HepG2 (cell line): ENCODE data around the gene LAMA5. TPM values are rescaled to one million over a fixed set of nuclear protein-coding genes. Genes with fewer than 3 reads are reported as not detected.

ENCODE experiments used
- AGO2 ChIP-seq: fragments of 200-400 bp; formaldehyde crosslinking; optimal IDR thresholded peaks from 2 replicates; pipeline ENCODE3; 2017; ENCODE audit warnings: mild to moderate bottlenecking, low read depth, low read length, moderate library complexity
- CSRNP2 ChIP-seq: sonication (generic); formaldehyde crosslinking; conservative IDR thresholded peaks from 2 replicates; pipeline ENCODE4 v1.8.0; 2022; ENCODE audit warnings: low read depth, missing genetic modification reagents
- DZIP1 ChIP-seq: sonication (generic); formaldehyde crosslinking; IDR thresholded peaks from 2 replicates; pipeline ENCODE4 v1.5.0; 2020; ENCODE audit warnings: mild to moderate bottlenecking, missing genetic modification reagents
- GABPB1 ChIP-seq: IDR thresholded peaks from 2 replicates; pipeline ENCODE4 v1.6.1; 2016; ENCODE audit warnings: mild to moderate bottlenecking, missing genetic modification reagents, moderate library complexity, missing compliant biosample characterization
- GTF2F1 ChIP-seq: fragments of 150-350 bp; IDR thresholded peaks from 2 replicates; pipeline ENCODE4 v1.6.1; 2014; ENCODE audit warnings: low read length
- KLF9 ChIP-seq: IDR thresholded peaks from 2 replicates; pipeline ENCODE4 v1.6.1; 2016; ENCODE audit warnings: low read depth
- MXD1 ChIP-seq: sonication (generic); formaldehyde crosslinking; IDR thresholded peaks from 2 replicates; pipeline ENCODE4 v1.4.0; 2020; ENCODE audit warnings: mild to moderate bottlenecking, missing genetic modification reagents
- NFIB ChIP-seq: sonication (generic); formaldehyde crosslinking; IDR thresholded peaks from 2 replicates; pipeline ENCODE4 v1.9.0; 2021; ENCODE audit warnings: missing genetic modification reagents, mild to moderate bottlenecking, borderline replicate concordance
- TMF1 ChIP-seq: sonication (generic); formaldehyde crosslinking; IDR thresholded peaks from 2 replicates; pipeline ENCODE4 v1.8.1; 2022; ENCODE audit warnings: low read depth, missing genetic modification reagents
- TRIM22 ChIP-seq: fragments of 450-650 bp; IDR thresholded peaks from 2 replicates; pipeline ENCODE4 v1.6.1; 2017
- ZBTB1 ChIP-seq: sonication (generic); formaldehyde crosslinking; IDR thresholded peaks from 2 replicates; pipeline ENCODE4 v1.4.0; 2020; ENCODE audit warnings: missing genetic modification reagents, borderline replicate concordance
- ZBTB38 ChIP-seq: sonication (generic); formaldehyde crosslinking; IDR thresholded peaks from 2 replicates; pipeline ENCODE4 v1.5.1; 2020; ENCODE audit warnings: mild to moderate bottlenecking, missing genetic modification reagents
- ZBTB39 ChIP-seq: sonication (generic); formaldehyde crosslinking; IDR thresholded peaks from 2 replicates; pipeline ENCODE4 v1.5.0; 2020; ENCODE audit warnings: missing genetic modification reagents
- ZNF253 ChIP-seq: sonication (generic); formaldehyde crosslinking; IDR thresholded peaks from 2 replicates; pipeline ENCODE4 v1.8.0; 2022; ENCODE audit warnings: mild to moderate bottlenecking, missing genetic modification reagents, borderline replicate concordance
- ZNF280B ChIP-seq: sonication (generic); formaldehyde crosslinking; IDR thresholded peaks from 2 replicates; pipeline ENCODE4 v1.5.0; 2020; ENCODE audit warnings: missing genetic modification reagents, mild to moderate bottlenecking, borderline replicate concordance
- ZNF333 ChIP-seq: sonication (generic); formaldehyde crosslinking; IDR thresholded peaks from 2 replicates; pipeline ENCODE4 v1.4.0; 2020; ENCODE audit warnings: mild to moderate bottlenecking, missing genetic modification reagents, borderline replicate concordance
- ZSCAN12 ChIP-seq: sonication (generic); formaldehyde crosslinking; IDR thresholded peaks from 2 replicates; pipeline ENCODE4 v1.9.0; 2021; ENCODE audit warnings: mild to moderate bottlenecking, missing genetic modification reagents
- ZSCAN25 ChIP-seq: sonication (generic); formaldehyde crosslinking; IDR thresholded peaks from 2 replicates; pipeline ENCODE4 v1.8.0; 2022; ENCODE audit warnings: mild to moderate bottlenecking, missing genetic modification reagents
- polyA plus RNA-seq, 8 experiments: library from polyadenylated mRNA; depleted of rRNA in 3 of 8; stranded (reverse) in 7 of 8; unstranded in 1 of 8; fragments of >200 nt; fragmentation: Illumina TruSeq in 4 of 8; extraction: Trizol in 4 of 8; gene quantifications; 2 replicates each; pipeline versions ENCODE4 v1.2.1 to v1.2.3, GENCODE V29; 2011 to 2016; ENCODE audit warnings: low read depth in 4 of 8, missing spikeins in 1 of 8, mixed read lengths in 1 of 8; ENCODE audit not compliant: insufficient read depth in 1 of 8
- total RNA-seq, 5 experiments: library from RNA; depleted of rRNA; stranded (reverse); fragments of >200 nt; fragmentation: Illumina TruSeq; extraction: Trizol; gene quantifications; 2 replicates each; pipeline ENCODE4 v1.2.3, GENCODE V29; 2016; ENCODE audit warnings: low read depth in 1 of 5

Gene LAMA5
- total and polyA plus RNA-seq, 2 of the 13 experiments (the other 11 are each of a cell fraction or from before 2014, with no cell fraction given): 21.0 to 44.7 TPM

GRCh38 chr20:62298577-62299249 lies 68.4 kb downstream of the LAMA5 start (continued):
- no peak for TF ChIP-seq ZNF280B (CRISPR knock-in tag)
- TF ChIP-seq MXD1 (CRISPR knock-in tag): 0 out of 2 replicates have a peak, but pooled peaks have one; percentile 42
- no peak for TF ChIP-seq ZBTB39 (CRISPR knock-in tag)
- no peak for TF ChIP-seq KLF9 (CRISPR knock-in tag)
- TF ChIP-seq GTF2F1: no peak
- TF ChIP-seq DZIP1 (CRISPR knock-in tag): 0 out of 2 replicates have a peak, but pooled peaks have one; percentile 50
- TF ChIP-seq ZSCAN12: no peak
- no peak for TF ChIP-seq CSRNP2 (CRISPR knock-in tag)
- TF ChIP-seq ZBTB1 (CRISPR knock-in tag): 0 out of 2 replicates have a peak, but pooled peaks have one; percentile 27
- TF ChIP-seq NFIB (CRISPR knock-in tag): 0 out of 2 replicates have a peak, but pooled peaks have one; percentile 58
- 0 out of 2 replicates have a peak, but pooled peaks have one; percentile 26 for TF ChIP-seq ZBTB38 (CRISPR knock-in tag)
- TF ChIP-seq TRIM22: no peak
- TF ChIP-seq ZSCAN25 (CRISPR knock-in tag): no peak
- TF ChIP-seq ZNF253 (CRISPR knock-in tag): peak; percentile 51; the same call in 1 of the 2 replicates
- peak; percentile 89 for TF ChIP-seq AGO2
- 0 out of 2 replicates have a peak, but pooled peaks have one; percentile 41 for TF ChIP-seq ZNF333
- no peak for TF ChIP-seq TMF1 (CRISPR knock-in tag)
- TF ChIP-seq GABPB1 (CRISPR knock-in tag): no peak
